B cell (primary cell): ENCODE measurements around the gene SLC3A2.

Experiments
- EZH2 ChIP-seq: IDR thresholded peaks from 2 replicates; pipeline ENCODE4 v1.6.1; 2012; ENCODE audit warnings: borderline replicate concordance, low read depth, mild to moderate bottlenecking, moderate library complexity, low read length; ENCODE audit not compliant: insufficient read depth, poor library complexity, severe bottlenecking
- TF ChIP-seq, protein P1 (sequence below): fragments of 200-600 bp; IDR thresholded peaks from one replicate; pipeline ENCODE4 v1.8.0; 2022; ENCODE audit warnings: antibody characterized with exemption, mild to moderate bottlenecking

DNA sequence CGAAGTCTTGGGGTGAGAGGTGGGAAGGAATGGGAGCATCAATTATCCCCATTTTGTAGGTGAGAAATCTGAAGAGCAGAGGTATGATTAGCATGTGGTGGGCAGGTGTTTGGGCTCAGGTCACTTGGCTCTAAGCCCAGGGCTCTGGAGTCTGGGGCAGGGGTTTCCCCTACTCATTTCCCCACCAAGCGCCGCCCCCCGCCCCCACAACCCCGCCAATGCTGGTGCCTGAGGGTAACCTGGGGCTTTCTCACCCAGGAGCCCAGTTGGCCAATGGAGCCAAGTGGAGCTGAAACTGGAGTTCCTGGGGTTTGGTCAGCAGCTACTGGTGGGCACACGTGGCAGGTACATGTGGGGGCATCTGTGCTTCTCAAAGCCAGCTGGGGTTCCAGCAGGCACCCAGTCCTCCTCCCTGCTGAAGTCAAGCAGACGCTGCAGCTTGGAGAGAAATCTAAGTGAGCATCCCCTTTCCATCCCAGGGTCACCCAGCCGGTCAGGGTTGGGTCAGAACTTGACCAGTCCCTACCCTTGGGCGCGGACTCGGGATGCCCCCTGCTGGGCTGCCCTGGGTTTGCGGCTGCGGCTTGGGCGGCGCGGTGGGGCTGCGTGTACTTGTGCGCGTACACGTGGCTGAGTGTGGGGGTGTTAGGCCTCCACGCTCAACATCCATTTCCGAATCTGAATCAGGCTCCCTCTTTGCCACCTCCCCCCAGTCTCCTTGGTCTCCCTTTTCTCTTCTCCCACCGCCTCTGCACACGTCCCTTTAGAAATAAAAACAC lies 42.1 kb downstream of the SLC3A2 start:
- TF ChIP-seq, protein P1, sequence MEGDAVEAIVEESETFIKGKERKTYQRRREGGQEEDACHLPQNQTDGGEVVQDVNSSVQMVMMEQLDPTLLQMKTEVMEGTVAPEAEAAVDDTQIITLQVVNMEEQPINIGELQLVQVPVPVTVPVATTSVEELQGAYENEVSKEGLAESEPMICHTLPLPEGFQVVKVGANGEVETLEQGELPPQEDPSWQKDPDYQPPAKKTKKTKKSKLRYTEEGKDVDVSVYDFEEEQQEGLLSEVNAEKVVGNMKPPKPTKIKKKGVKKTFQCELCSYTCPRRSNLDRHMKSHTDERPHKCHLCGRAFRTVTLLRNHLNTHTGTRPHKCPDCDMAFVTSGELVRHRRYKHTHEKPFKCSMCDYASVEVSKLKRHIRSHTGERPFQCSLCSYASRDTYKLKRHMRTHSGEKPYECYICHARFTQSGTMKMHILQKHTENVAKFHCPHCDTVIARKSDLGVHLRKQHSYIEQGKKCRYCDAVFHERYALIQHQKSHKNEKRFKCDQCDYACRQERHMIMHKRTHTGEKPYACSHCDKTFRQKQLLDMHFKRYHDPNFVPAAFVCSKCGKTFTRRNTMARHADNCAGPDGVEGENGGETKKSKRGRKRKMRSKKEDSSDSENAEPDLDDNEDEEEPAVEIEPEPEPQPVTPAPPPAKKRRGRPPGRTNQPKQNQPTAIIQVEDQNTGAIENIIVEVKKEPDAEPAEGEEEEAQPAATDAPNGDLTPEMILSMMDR, result no peak
- no peak for TF ChIP-seq EZH2
